Measurements from ENCODE around the gene ANKS6. TPM values are rescaled to one million over a fixed set of nuclear protein-coding genes. Genes with fewer than 3 reads are reported as not detected.
A peak's percentile ranks its signal among the peaks of the same experiment; 100 is the strongest.

ANKS6 gene
- total RNA-seq, 2 experiments from 2014 or later = 15.8 to 17.4 TPM

- intact Hi-C loops (cut with DNase I, micrococcal nuclease) = loop anchor here in 1 of 2 experiments (10.0 kb wide), 1 partner anchor 313 kb away; no protein-coding TSS in a partner anchor
- Mint-ChIP-seq H3K36me3 (ENCODE audit: low read depth) (peaks cover 3% of the 10 kb centered on the region), H3K27ac (no peak overlapping the region), H3K4me3 (no peak overlapping the region), H3K9me3 (ENCODE audit: low read depth) (peaks cover 10% of the 10 kb centered on the region), H3K4me1 (peaks cover 3% of the 10 kb centered on the region), H3K27me3 (peaks cover 3% of the 10 kb centered on the region)
- ATAC-seq (no peak), DNase-seq (no peak)
- POLR2A ChIA-PET = no interaction called here
- CTCF ChIA-PET = interaction anchor here (1.2 to 1.6 kb wide), 3 partner anchors 26 to 591 kb away, joined by 3 to 4 read pairs (median 3); no protein-coding TSS in a partner anchor
Measured at GRCh38 chr9:98801969-98802371, 5.6 kb upstream of the ANKS6 start.

- peaks cover 3% of the 10 kb centered on the region for H3K27me3 Mint-ChIP-seq
- no peak for ATAC-seq
- POLR2A ChIA-PET = no interaction called here
- no peak overlapping the region for H3K27ac Mint-ChIP-seq
- no peak for DNase-seq
- CTCF ChIA-PET = interaction anchor here (1.2 to 1.6 kb wide), 3 partner anchors 25 to 591 kb away, joined by 3 to 4 read pairs (median 3); no protein-coding TSS in a partner anchor
- peaks cover 10% of the 10 kb centered on the region for H3K9me3 Mint-ChIP-seq (ENCODE audit: low read depth)
- no peak overlapping the region for H3K4me3 Mint-ChIP-seq
- peaks cover 4% of the 10 kb centered on the region for H3K4me1 Mint-ChIP-seq
- intact Hi-C loops (cut with DNase I, micrococcal nuclease) = loop anchor here in 1 of 2 experiments (10.0 kb wide), 1 partner anchor 313 kb away; no protein-coding TSS in a partner anchor
- H3K36me3 Mint-ChIP-seq (ENCODE audit: low read depth) = peaks cover 3% of the 10 kb centered on the region
Measured at GRCh38 chr9:98801561-98801960, 5.2 kb upstream of the ANKS6 start.

GRCh38 chr9:98798254-98798653 lies 1.9 kb upstream of the ANKS6 start:
- DNase-seq = no peak
- no peak overlapping the region for H3K4me3 Mint-ChIP-seq
- intact Hi-C loops (cut with DNase I, micrococcal nuclease) = loop anchor here (5.0 to 10.0 kb wide), 6 partner anchors 603 to 1629 kb away; partner anchors contain the start of genes CORO2A (in 1 of the 2), MSANTD3 (in 1 of the 2), NANS (in 1 of the 2) and NR4A3 (in 1 of the 2)
- H3K9me3 Mint-ChIP-seq (ENCODE audit: low read depth) = peaks cover 10% of the 10 kb centered on the region
- peaks cover 3% of the 10 kb centered on the region for H3K36me3 Mint-ChIP-seq (ENCODE audit: low read depth)
- H3K27me3 Mint-ChIP-seq = peaks cover under 1% of the 10 kb centered on the region
- ChIA-PET CTCF (interaction anchor here (8.9 kb wide), 1 partner anchor 9 kb away, joined by 57 read pairs; the partner anchor contains the start of gene GALNT12), POLR2A (no interaction called here)
- H3K4me1 Mint-ChIP-seq = peaks cover 17% of the 10 kb centered on the region
- no peak overlapping the region for H3K27ac Mint-ChIP-seq
- ATAC-seq = no peak

- Mint-ChIP-seq H3K27me3 (no peaks in the 10 kb centered on the region), H3K4me3 (peak overlapping the region; percentile 77), H3K36me3 (ENCODE audit: low read depth) (peaks cover 3% of the 10 kb centered on the region), H3K9me3 (ENCODE audit: low read depth) (peaks cover 10% of the 10 kb centered on the region), H3K4me1 (peaks cover 17% of the 10 kb centered on the region), H3K27ac (no peak overlapping the region)
- CTCF ChIA-PET = interaction anchor here (0.7 to 8.9 kb wide), 4 partner anchors 10 to 339 kb away, joined by 3 to 57 read pairs (median 3); partner anchors contain the start of gene GALNT12
- no peak for DNase-seq
- POLR2A ChIA-PET = interaction anchor here (0.8 kb wide), 1 partner anchor 10 kb away, joined by 3 read pairs; the partner anchor contains the start of gene GALNT12
- intact Hi-C loops (cut with DNase I, micrococcal nuclease) = loop anchor here (5.0 to 10.0 kb wide), 6 partner anchors 603 to 1630 kb away; partner anchors contain the start of genes CORO2A (in 1 of the 2), MSANTD3 (in 1 of the 2), NANS (in 1 of the 2) and NR4A3 (in 1 of the 2)
- no peak for ATAC-seq
Measured at GRCh38 chr9:98797491-98797890, 1.1 kb upstream of the ANKS6 start.

GRCh38 chr9:98795970-98796363 lies 388 bp downstream of the ANKS6 start:
- peaks cover 6% of the 10 kb centered on the region for H3K36me3 Mint-ChIP-seq (ENCODE audit: low read depth)
- peak; percentile 48 for DNase-seq
- no peaks in the 10 kb centered on the region for H3K27me3 Mint-ChIP-seq
- CTCF ChIA-PET = interaction anchor here (0.7 to 8.9 kb wide), 2 partner anchors 11 to 202 kb away, joined by 3 to 57 read pairs; partner anchors contain the start of gene GALNT12
- intact Hi-C loops (cut with DNase I, micrococcal nuclease) = loop anchor here (1.0 to 10.0 kb wide), 10 partner anchors 11 to 1631 kb away; partner anchors contain the start of genes CORO2A (in 2 of the 2), ANP32B (in 1 of the 2), GALNT12 (in 1 of the 2) and MSANTD3 (in 1 of the 2)
- peak overlapping the region; percentile 74 for H3K4me3 Mint-ChIP-seq
- ATAC-seq = peak; percentile 22
- H3K27ac Mint-ChIP-seq = no peak overlapping the region
- POLR2A ChIA-PET = no interaction called here
- peaks cover 10% of the 10 kb centered on the region for H3K9me3 Mint-ChIP-seq (ENCODE audit: low read depth)
- peaks cover 29% of the 10 kb centered on the region for H3K4me1 Mint-ChIP-seq

- H3K36me3 Mint-ChIP-seq (ENCODE audit: low read depth) = peaks cover 6% of the 10 kb centered on the region
- intact Hi-C loops (cut with DNase I, micrococcal nuclease) = loop anchor here (5.0 to 10.0 kb wide), 6 partner anchors 601 to 1632 kb away; partner anchors contain the start of genes CORO2A (in 1 of the 2), MSANTD3 (in 1 of the 2), NANS (in 1 of the 2) and NR4A3 (in 1 of the 2)
- peaks cover 30% of the 10 kb centered on the region for H3K4me1 Mint-ChIP-seq
- H3K27ac Mint-ChIP-seq = no peak overlapping the region
- no peaks in the 10 kb centered on the region for H3K27me3 Mint-ChIP-seq
- CTCF ChIA-PET = interaction anchor here (0.7 to 8.9 kb wide), 4 partner anchors 12 to 738 kb away, joined by 3 to 57 read pairs (median 4); partner anchors contain the start of gene GALNT12
- H3K9me3 Mint-ChIP-seq (ENCODE audit: low read depth) = peaks cover 10% of the 10 kb centered on the region
- ATAC-seq = no peak
- peak overlapping the region; percentile 74 for H3K4me3 Mint-ChIP-seq
- POLR2A ChIA-PET = no interaction called here
- DNase-seq = no peak
Measured at GRCh38 chr9:98795295-98795955, 930 bp downstream of the ANKS6 start.

GRCh38 chr9:98794802-98795201 lies 1.6 kb downstream of the ANKS6 start:
- ChIA-PET CTCF (interaction anchor here (0.9 to 8.9 kb wide), 3 partner anchors 13 to 737 kb away, joined by 3 to 57 read pairs (median 5); partner anchors contain the start of gene GALNT12), POLR2A (no interaction called here)
- H3K4me3 Mint-ChIP-seq = peak overlapping the region; percentile 74
- peaks cover 30% of the 10 kb centered on the region for H3K4me1 Mint-ChIP-seq
- DNase-seq (no peak), ATAC-seq (no peak)
- H3K27me3 Mint-ChIP-seq = no peaks in the 10 kb centered on the region
- peaks cover 6% of the 10 kb centered on the region for H3K36me3 Mint-ChIP-seq (ENCODE audit: low read depth)
- intact Hi-C loops (cut with DNase I, micrococcal nuclease) = loop anchor here (5.0 to 10.0 kb wide), 6 partner anchors 600 to 1632 kb away; partner anchors contain the start of genes CORO2A (in 1 of the 2), MSANTD3 (in 1 of the 2), NANS (in 1 of the 2) and NR4A3 (in 1 of the 2)
- no peak overlapping the region for H3K27ac Mint-ChIP-seq
- peaks cover 10% of the 10 kb centered on the region for H3K9me3 Mint-ChIP-seq (ENCODE audit: low read depth)

- intact Hi-C loops (cut with DNase I, micrococcal nuclease) = loop anchor here (10.0 kb wide), 3 partner anchors 598 to 868 kb away; partner anchors contain the start of genes CORO2A (in 1 of the 2) and TRMO (in 1 of the 2)
- no peak for DNase-seq
- ChIA-PET POLR2A (no interaction called here), CTCF (interaction anchor here (0.7 to 8.9 kb wide), 5 partner anchors 14 to 714 kb away, joined by 3 to 57 read pairs (median 5); partner anchors contain the start of gene GALNT12)
- no peak for ATAC-seq
- Mint-ChIP-seq H3K9me3 (ENCODE audit: low read depth) (peaks cover under 1% of the 10 kb centered on the region), H3K36me3 (ENCODE audit: low read depth) (peaks cover 7% of the 10 kb centered on the region), H3K27ac (no peak overlapping the region), H3K4me3 (no peak overlapping the region), H3K4me1 (peaks cover 30% of the 10 kb centered on the region), H3K27me3 (no peaks in the 10 kb centered on the region)
Measured at GRCh38 chr9:98793031-98793430, 3.3 kb downstream of the ANKS6 start.

- Mint-ChIP-seq H3K27me3 (no peaks in the 10 kb centered on the region), H3K27ac (no peak overlapping the region), H3K9me3 (ENCODE audit: low read depth) (no peaks in the 10 kb centered on the region), H3K36me3 (ENCODE audit: low read depth) (peaks cover 7% of the 10 kb centered on the region), H3K4me3 (no peak overlapping the region), H3K4me1 (peaks cover 26% of the 10 kb centered on the region)
- ATAC-seq = no peak
- DNase-seq = no peak
- POLR2A ChIA-PET = no interaction called here
- intact Hi-C loops (cut with DNase I, micrococcal nuclease) = loop anchor here (1.0 to 10.0 kb wide), 5 partner anchors 255 to 867 kb away; partner anchors contain the start of genes CORO2A (in 1 of the 2) and TRMO (in 1 of the 2)
- CTCF ChIA-PET = interaction anchor here (0.6 to 8.9 kb wide), 15 partner anchors 13 to 708 kb away, joined by 3 to 57 read pairs (median 3); partner anchors contain the start of gene GALNT12
Measured at GRCh38 chr9:98791608-98792490, 4.5 kb downstream of the ANKS6 start.

- ChIA-PET CTCF (interaction anchor here (0.6 to 8.9 kb wide), 11 partner anchors 14 to 708 kb away, joined by 3 to 57 read pairs (median 4); partner anchors contain the start of gene GALNT12), POLR2A (no interaction called here)
- Mint-ChIP-seq H3K4me1 (peaks cover 26% of the 10 kb centered on the region), H3K9me3 (ENCODE audit: low read depth) (no peaks in the 10 kb centered on the region), H3K4me3 (no peak overlapping the region), H3K27me3 (no peaks in the 10 kb centered on the region), H3K36me3 (ENCODE audit: low read depth) (peaks cover 7% of the 10 kb centered on the region), H3K27ac (no peak overlapping the region)
- intact Hi-C loops (cut with DNase I, micrococcal nuclease) = loop anchor here (1.0 to 10.0 kb wide), 5 partner anchors 254 to 866 kb away; partner anchors contain the start of genes CORO2A (in 1 of the 2) and TRMO (in 1 of the 2)
- peak; percentile 78 for DNase-seq
- ATAC-seq = peak; percentile 83
Measured at GRCh38 chr9:98790842-98791607, 5.3 kb downstream of the ANKS6 start.

All from activated CD4-positive, alpha-beta T cell treated with anti-CD3 and anti-CD28 coated beads for 36 hours (primary cell).